Suprapubic skin (tissue), 4 donors: ENCODE measurements around the gene CPA1. TPM values are rescaled to one million over a fixed set of nuclear protein-coding genes. Genes with fewer than 3 reads are reported as not detected.

Source experiments
- total RNA-seq, 4 donors: library from RNA; depleted of rRNA; stranded (reverse); fragments of >200 nt; gene quantifications; one replicate each; pipeline ENCODE4 v1.1.0, GENCODE V29; 2016

Gene CPA1
- total RNA-seq, 4 donors from 2014 or later, result not detected

Other genes starting within 250 kb of the CPA1 start
- gene TMEM209, start 175.1 kb upstream of the CPA1 start, total RNA-seq, result 10 to 100 TPM in 3 of 4 donors, 1 to 10 TPM in 1; 8.7 to 15.0 (median 12.6) TPM
- gene SSMEM1, start 172.6 kb upstream of the CPA1 start, total RNA-seq, result not detected
- gene CPA2, start 113.6 kb upstream of the CPA1 start, total RNA-seq, result not detected
- 100 to 1,000 TPM in 1 of 4 donors, 10 to 100 TPM in 3; 68.7 to 116 (median 83.0) TPM for gene CPA4, start 87.3 kb upstream of the CPA1 start, total RNA-seq
- under 1 TPM in 1 of 4 donors, not detected in 3; 0.30 TPM for gene CPA5, start 35.7 kb upstream of the CPA1 start, total RNA-seq
- gene CEP41, start 60.5 kb downstream of the CPA1 start, total RNA-seq, result 1 to 10 TPM; 1.1 to 4.6 (median 4.2) TPM
- gene MEST, start 111.6 kb downstream of the CPA1 start, total RNA-seq, result 10 to 100 TPM in 3 of 4 donors, 1 to 10 TPM in 1; 7.5 to 17.5 (median 12.4) TPM